Gastrocnemius medialis (tissue), 4 donors: ENCODE results near the gene FOLR1. TPM values are rescaled to one million over a fixed set of nuclear protein-coding genes. Genes with fewer than 3 reads are reported as not detected.

Experiments
- ATAC-seq, 2 donors: fragments of 150-250 bp; one replicate each; pipeline ENCODE4 v1.9.1; 2016
- DNase-seq, 2 donors: peaks; one replicate each; pipeline ENCODE4 v3.0.0-alpha.2; 2019
- H3K27ac ChIP-seq, 4 donors: fragments of 200-600 bp; sonication (generic); 1 replicate in 1 of 4; 2 replicates in 3 of 4; pipeline ENCODE4 v1.5.1; 2016 to 2018; ENCODE audit warnings: mild to moderate bottlenecking in 2 of 4, moderate library complexity in 1 of 4
- H3K27me3 ChIP-seq, 3 donors: fragments of 200-600 bp; sonication (generic) in 2 of 3; 1 replicate in 1 of 3; 2 replicates in 2 of 3; pipeline versions ENCODE4 v1.5.1 to v1.6.0; 2016 to 2019; ENCODE audit warnings: mild to moderate bottlenecking in 1 of 3, moderate library complexity in 1 of 3
- H3K36me3 ChIP-seq, 2 donors: fragments of 200-600 bp; sonication (generic) in 1 of 2; one replicate each; pipeline ENCODE4 v1.5.1; 2017 to 2018
- H3K4me1 ChIP-seq, 2 donors: fragments of 200-600 bp; sonication (generic) in 1 of 2; one replicate each; pipeline ENCODE4 v1.5.1; 2016 to 2017; ENCODE audit warnings: mild to moderate bottlenecking in 2 of 2
- H3K4me3 ChIP-seq, 4 donors: fragments of 200-600 bp; sonication (generic) in 3 of 4; 1 replicate in 1 of 4; 2 replicates in 3 of 4; pipeline ENCODE4 v1.5.1; 2016 to 2019; ENCODE audit warnings: mild to moderate bottlenecking in 2 of 4
- H3K9me3 ChIP-seq, 3 donors: fragments of 200-600 bp; sonication (generic) in 2 of 3; 1 replicate in 1 of 3; 2 replicates in 2 of 3; pipeline ENCODE4 v1.5.1; 2016 to 2019
- CTCF ChIP-seq, 5 experiments: fragments of 450-650 bp in 3 of 5; fragments of 200-600 bp in 2 of 5; sonication (generic) in 2 of 5; IDR thresholded peaks in 4 of 5; conservative IDR thresholded peaks in 1 of 5; 1 replicate in 4 of 5; 2 replicates in 1 of 5; pipeline ENCODE4 v1.5.1; 2016 to 2019; ENCODE audit warnings: antibody characterized with exemption in 5 of 5, mild to moderate bottlenecking in 3 of 5, moderate library complexity in 3 of 5
- POLR2A ChIP-seq, 2 donors: fragments of 450-650 bp; IDR thresholded peaks; one replicate each; pipeline ENCODE4 v1.6.1; 2017; ENCODE audit warnings: antibody characterized with exemption in 2 of 2, mild to moderate bottlenecking in 2 of 2, moderate library complexity in 2 of 2
- in situ Hi-C, 4 donors: fragments of 200-750 bp; cut with MboI; loops; one replicate each; pipeline versions ENCODE4 v1.15.0 to v1.8.0; 2017; ENCODE audit warnings: low sequenced_read_pairs in 4 of 4
- intact Hi-C: fragments of 100-400 bp; cut with DNase I; formaldehyde crosslinking; loops from one replicate; pipeline ENCODE4 v1.15.1; 2023; ENCODE audit warnings: low total_unique reads
- total RNA-seq, 4 donors: library from RNA; depleted of rRNA; stranded (reverse); fragments of >200 nt; gene quantifications; one replicate each; pipeline versions ENCODE4 v1.1.0 to v1.2.3, GENCODE V29; 2016

FOLR1 gene
- total RNA-seq, 4 donors from 2014 or later: not detected

GRCh38 chr11:72216638-72217037 lies 24.7 kb downstream of the FOLR1 start, which contains the start of gene FOLR2:
Gene FOLR2 (plus strand): TSS chr11:72216794. CDS start chr11:72218585, 1,791 bp downstream.
- Histone ChIP-seq H3K4me3 (peak within 1 kb of the TSS in 1 of 4 donors; percentile 14), H3K27me3 (peaks cover 0 to 4% (median 0%) of the 10 kb centered on the region in 3 donors), H3K4me1 (no peaks in the 10 kb centered on the region), H3K36me3 (no peaks in the 10 kb centered on the region), H3K9me3 (no peaks in the 10 kb centered on the region), H3K27ac (no peak within 1 kb of the TSS)
- intact Hi-C loops: no loop called here
- in situ Hi-C loops: no loop called here
- DNase-seq (no peak), ATAC-seq (no peak)
- TF ChIP-seq POLR2A (IDR thresholded peaks at IDR 0.05): no peak
- TF ChIP-seq CTCF (IDR thresholded peaks at IDR 0.05 in 4 of 5, conservative IDR thresholded peaks at IDR 0.05 in 1 of 5): no peak

- intact Hi-C loops (no loop called here), in situ Hi-C loops (no loop called here)
- Histone ChIP-seq H3K4me1 (peaks cover 8 to 11% of the 10 kb centered on the region in 2 donors), H3K36me3 (no peaks in the 10 kb centered on the region), H3K27me3 (peaks cover 0 to 4% (median 0%) of the 10 kb centered on the region in 3 donors), H3K9me3 (no peaks in the 10 kb centered on the region), H3K27ac (no peak overlapping the region), H3K4me3 (peak overlapping the region in 1 of 4 donors; percentile 4)
- TF ChIP-seq POLR2A (IDR thresholded peaks at IDR 0.05): no peak
- TF ChIP-seq CTCF (IDR thresholded peaks at IDR 0.05 in 4 of 5, conservative IDR thresholded peaks at IDR 0.05 in 1 of 5): no peak
- DNase-seq: no peak
- ATAC-seq: no peak
These were observed 25.9 kb downstream of the FOLR1 start for GRCh38 chr11:72217841-72218240.

GRCh38 chr11:72218251-72218745 lies 26.4 kb downstream of the FOLR1 start:
- no peaks in the 10 kb centered on the region for H3K9me3 ChIP-seq
- H3K4me3 ChIP-seq: peak overlapping the region in 1 of 4 donors; percentile 4
- TF ChIP-seq POLR2A (IDR thresholded peaks at IDR 0.05) (no peak), CTCF (IDR thresholded peaks at IDR 0.05 in 4 of 5, conservative IDR thresholded peaks at IDR 0.05 in 1 of 5) (no peak)
- H3K27ac ChIP-seq: no peak overlapping the region
- peaks cover 8 to 12% of the 10 kb centered on the region in 2 donors for H3K4me1 ChIP-seq
- DNase-seq: no peak
- no peak for ATAC-seq
- H3K36me3 ChIP-seq: no peaks in the 10 kb centered on the region
- intact Hi-C loops (no loop called here), in situ Hi-C loops (no loop called here)
- H3K27me3 ChIP-seq: peaks cover 0 to 4% (median 0%) of the 10 kb centered on the region in 3 donors

DNA sequence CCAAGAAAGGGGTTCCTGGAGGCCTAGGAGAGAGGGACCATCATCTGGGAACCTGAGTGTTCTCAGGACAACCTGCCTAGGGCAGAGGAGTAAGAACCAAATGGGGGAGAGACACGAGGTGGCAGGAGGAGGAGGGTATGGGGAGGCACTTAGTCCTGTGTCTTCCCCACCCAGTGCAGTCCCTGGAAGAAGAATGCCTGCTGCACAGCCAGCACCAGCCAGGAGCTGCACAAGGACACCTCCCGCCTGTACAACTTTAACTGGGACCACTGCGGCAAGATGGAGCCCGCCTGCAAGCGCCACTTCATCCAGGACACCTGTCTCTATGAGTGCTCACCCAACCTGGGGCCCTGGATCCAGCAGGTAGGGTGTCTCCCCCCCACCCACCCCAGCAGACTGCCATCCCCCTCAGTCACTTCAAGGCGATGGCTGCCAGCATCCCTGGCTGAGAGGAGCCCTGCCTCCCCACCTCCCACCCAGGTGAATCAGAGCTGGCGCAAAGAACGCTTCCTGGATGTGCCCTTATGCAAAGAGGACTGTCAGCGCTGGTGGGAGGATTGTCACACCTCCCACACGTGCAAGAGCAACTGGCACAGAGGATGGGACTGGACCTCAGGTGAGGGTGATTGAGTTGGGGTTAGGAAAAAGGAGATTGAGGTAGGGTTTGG lies 28.9 kb downstream of the FOLR1 start:
- in situ Hi-C loops (no loop called here), intact Hi-C loops (loop anchor here (5.0 kb wide), 1 partner anchor 211 kb away; the partner anchor contains the start of gene CLPB)
- TF ChIP-seq CTCF (IDR thresholded peaks at IDR 0.05 in 4 of 5, conservative IDR thresholded peaks at IDR 0.05 in 1 of 5) (no peak), POLR2A (IDR thresholded peaks at IDR 0.05) (no peak)
- DNase-seq (no peak), ATAC-seq (no peak)
- Histone ChIP-seq H3K4me1 (peaks cover 17 to 19% of the 10 kb centered on the region in 2 donors), H3K36me3 (no peaks in the 10 kb centered on the region), H3K27ac (no peak overlapping the region), H3K4me3 (no peak overlapping the region), H3K27me3 (no peaks in the 10 kb centered on the region), H3K9me3 (no peaks in the 10 kb centered on the region)
